ENCODE measurements around the gene ZFYVE28.

The ZFYVE28 gene

GRCh38 chr4:2368746-2369437, 49.6 kb downstream of the ZFYVE28 start:
- no peak for DNase-seq (ENCODE audit: low read depth, low spot score)

DNA sequence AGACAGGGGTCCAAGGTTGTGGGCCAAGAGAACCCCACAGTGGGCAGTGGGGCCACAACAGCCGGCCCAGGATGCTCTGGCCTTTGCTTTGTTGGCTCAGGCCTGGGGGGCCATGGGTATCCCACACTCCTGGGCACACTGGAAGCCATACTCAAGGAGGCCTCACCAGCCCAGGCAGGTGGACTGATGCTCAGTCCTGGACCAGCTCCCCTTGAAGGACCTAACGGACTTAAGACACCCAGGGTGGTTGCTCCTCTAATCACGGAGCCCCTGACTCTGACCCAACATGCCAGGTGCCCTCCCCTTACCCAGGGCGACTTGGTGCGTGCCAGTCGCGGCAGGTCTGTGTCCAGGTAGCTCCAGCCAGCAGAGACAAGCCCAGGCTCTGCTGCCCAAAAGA, 50.8 kb downstream of the ZFYVE28 start:
- DNase-seq (ENCODE audit: low read depth, low spot score), result no peak

GRCh38 chr4:2366252-2367192, 51.9 kb downstream of the ZFYVE28 start:
- no peak for DNase-seq (ENCODE audit: low read depth, low spot score)

DNA sequence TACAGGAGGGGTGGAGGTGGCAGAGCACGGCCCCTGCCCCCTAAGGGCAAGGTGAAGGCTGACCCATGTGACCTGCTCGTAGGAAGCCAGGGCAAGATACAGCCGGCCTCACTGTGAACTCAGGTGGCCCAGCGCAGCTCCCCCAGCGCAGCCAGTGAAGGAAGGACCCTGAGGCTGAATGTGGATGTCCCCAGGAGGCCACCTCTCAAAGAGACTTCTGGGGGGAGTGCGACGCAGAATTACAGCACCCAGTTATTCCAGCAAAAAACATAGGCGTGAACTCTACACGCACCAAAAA, 52.6 kb downstream of the ZFYVE28 start:
- DNase-seq (ENCODE audit: low read depth, low spot score), result no peak

GRCh38 chr4:2365054-2365912, 53.2 kb downstream of the ZFYVE28 start:
- no peak for DNase-seq (ENCODE audit: low read depth, low spot score)

GRCh38 chr4:2364654-2365053, 53.8 kb downstream of the ZFYVE28 start:
- peak; percentile 77 for DNase-seq (ENCODE audit: low read depth, low spot score)

DNA sequence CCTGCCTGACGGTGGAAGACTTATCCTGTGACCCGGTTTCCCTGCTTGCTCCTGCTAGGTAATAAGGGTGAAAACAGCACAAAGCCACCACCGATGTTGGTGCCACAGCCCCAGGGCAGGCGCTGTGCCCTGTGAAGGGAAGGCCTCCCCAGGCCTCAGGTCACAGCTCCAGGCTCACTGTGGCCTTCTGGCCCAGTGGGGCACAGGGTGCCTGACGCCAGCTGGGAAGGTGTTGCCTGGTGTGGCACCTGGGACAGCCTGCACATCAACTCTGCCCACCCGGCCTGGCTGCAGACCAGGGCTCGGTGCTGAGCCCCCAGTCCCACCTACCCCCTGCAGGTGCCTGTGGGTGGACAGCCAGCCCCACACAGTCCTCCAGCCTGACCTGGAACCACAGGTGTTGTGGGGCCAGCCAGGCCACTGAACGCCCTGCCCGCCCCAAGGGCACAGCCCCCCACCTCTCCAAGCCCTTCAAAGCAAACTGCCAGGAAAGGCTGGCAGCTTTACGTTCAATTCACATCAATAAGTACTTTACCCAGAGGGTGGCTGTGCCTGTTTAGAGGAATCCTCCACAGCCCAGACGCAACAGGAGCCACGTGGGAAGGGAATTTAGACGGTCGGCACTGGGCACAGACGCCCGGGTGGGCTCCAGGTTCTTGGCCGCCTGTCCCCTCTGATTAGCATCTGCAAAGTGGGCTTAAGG, 54.3 kb downstream of the ZFYVE28 start:
- no peak for DNase-seq (ENCODE audit: low read depth, low spot score)

DNA sequence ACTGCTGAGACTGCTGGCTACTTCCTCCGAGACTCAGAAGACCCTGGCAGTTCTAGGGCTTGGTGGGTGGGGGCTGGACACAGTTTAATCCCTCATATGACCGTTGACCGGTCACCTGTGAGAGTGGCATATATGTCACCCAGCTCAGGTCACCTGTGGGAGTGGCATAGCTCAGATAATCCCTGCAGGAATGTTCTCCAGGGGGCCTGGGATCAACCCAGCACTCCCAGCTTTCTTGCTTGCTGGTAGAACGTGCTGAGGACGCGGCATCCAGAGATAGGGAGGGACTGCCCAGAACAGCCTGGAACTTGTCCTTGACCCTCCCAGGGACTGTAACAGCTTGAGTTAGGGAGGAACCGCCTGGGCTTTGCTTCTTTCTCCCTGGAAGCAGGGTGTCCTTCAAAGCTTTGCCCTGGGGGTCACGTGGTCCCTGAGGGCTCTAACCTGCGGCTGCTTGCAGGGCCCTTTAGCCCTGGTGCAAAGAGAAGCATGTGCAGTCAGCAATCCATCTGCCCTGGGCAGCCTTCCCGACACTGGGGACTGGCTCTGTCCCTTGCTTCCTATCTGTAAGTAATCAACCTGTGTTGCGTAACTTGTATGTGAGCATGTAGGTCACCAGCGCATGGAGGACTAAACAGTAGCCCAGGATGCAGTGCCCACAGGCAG, 55.3 kb downstream of the ZFYVE28 start:
- DNase-seq (ENCODE audit: low read depth, low spot score), result no peak

DNA sequence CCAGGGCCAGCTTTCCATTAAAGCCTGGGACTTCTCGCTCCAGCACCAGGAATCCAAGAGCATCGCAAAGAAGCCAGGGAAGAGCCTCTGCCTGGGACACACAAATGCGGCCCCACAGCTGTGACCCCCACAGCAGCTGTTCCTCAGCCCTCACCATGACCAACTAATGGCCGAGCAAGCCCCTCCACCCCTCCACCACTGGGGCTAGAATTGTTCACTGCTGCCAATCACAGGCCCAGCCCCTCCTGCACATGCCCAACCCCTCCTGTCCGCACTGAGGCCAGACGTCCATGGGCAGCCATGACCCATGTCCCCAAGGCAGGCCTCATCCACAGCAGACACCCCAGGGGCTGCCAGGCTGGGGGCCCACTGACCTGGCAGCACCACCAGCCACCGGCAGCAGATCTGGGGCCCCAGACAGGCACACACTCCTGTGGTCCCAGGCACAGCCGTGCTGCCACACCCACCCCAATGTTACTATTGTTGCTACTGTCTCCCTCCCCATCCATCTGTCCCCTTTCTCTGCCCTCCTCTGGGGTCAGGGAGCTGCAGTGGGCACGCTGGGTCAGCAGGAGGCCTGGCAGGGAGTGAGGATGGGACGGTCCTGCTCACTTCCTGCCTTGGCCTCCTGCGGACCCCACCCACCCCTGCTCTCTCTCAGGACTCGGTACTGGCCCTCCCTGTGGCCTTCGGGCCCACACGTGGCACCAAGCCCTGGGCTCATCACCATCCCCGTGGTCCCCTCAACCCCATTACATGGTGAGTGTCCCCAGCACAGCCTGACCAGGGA, 56.0 kb downstream of the ZFYVE28 start:
- DNase-seq (ENCODE audit: low read depth, low spot score), result no peak

GRCh38 chr4:2361366-2362265, 56.8 kb downstream of the ZFYVE28 start:
- DNase-seq (ENCODE audit: low read depth, low spot score), result no peak

DNA sequence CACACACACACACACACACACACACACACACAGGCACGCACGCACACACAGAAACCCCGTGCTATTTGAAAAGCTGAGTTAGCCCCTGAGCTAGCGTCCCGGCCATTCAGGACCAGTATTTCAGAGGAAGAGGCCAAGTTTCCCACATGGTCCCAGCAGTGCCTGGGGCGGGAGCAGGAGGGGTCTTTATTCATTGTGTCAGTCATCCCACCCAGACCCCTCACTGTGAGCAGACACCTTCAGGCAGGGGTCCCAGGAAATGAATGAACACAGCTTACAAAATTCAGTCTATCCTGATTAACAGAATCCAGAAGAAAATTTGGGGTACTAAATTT, 58.1 kb downstream of the ZFYVE28 start:
- DNase-seq (ENCODE audit: low read depth, low spot score), result no peak

DNA sequence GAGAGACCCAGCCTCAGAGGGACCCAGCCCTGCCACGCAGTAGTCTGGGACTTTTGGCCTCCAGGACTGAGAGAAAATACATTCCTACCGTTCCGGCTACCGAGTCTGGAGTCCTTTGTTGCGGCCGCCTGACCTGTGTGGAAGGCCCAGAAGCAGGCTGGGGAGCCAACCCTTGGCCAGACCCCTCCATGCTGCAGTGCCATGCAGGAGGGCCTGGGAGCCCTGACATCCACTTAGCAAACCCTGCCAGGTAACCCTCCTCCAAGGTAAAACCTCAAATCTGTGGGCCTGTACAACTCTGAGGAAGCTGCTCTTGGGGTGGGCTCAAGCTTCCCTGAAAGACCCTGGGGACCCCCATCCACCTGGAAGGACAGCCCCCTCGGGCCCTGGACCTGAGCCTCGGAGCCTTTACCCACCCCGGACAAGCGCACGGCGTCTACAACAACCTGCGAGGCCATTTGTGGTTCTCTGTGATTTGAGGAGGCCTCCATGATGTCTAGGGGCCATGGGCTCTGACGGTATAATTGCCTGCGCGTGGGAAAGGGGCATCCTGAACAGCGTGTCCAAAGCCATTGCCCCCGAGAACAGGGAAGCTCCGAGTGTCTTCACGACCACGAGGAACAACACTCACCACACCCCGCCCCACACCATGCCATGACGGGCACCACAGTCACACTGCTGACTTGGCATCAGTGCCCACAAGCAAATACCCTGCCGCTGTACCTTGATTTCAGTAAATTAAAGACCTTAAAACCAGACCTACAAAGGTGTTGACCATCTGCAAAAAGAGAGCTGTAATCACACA, 58.7 kb downstream of the ZFYVE28 start:
- DNase-seq (ENCODE audit: low read depth, low spot score), result no peak

- DNase-seq (ENCODE audit: low read depth, low spot score), result no peak
Observed at GRCh38 chr4:2357821-2358745, 60.4 kb downstream of the ZFYVE28 start.

DNA sequence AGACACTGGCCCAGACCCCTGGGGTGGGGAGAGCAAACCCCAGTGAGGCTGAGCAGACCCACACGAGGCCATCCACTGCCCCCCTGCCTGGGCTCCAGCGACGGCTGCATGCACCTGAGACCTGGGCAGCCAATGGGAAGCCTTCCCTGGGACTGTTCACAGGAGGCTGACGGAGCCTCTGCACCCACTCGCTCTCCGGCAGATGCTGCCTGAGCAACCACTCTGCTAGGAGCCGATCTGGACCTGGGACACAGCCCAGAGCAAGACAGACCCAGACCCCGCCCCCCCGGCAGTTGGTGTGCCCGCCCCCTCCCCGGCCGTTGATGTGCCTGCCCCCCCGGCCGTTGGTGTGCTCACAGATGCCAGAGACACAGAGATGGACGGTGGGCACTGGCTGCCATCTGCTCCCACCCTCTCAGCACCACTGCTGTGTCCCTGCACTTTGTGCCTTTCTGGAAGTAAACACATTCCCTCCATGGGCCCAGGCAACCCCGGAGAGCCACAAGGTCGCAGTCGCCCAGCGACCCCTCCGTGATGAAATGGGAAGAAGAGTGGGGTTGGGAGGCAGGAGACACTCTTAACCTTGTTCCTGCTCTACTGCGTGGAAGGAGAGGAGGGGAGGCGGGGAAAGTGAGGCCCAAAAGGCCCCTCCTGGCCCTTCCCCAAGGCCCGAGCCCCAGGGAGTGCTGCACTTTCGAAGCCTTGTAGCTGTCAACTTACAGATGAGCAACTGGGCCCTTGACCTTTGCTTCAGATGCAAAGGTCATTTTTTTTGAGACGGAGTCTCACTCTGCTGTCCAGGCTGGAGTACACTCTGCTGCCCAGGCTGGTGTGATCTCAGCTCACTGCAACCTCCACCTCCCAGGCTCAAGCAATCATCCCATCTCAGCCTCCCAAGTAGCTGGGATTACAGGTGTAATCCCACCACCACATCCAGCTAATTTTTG, 62.0 kb downstream of the ZFYVE28 start:
- DNase-seq (ENCODE audit: low read depth, low spot score), result no peak

DNA sequence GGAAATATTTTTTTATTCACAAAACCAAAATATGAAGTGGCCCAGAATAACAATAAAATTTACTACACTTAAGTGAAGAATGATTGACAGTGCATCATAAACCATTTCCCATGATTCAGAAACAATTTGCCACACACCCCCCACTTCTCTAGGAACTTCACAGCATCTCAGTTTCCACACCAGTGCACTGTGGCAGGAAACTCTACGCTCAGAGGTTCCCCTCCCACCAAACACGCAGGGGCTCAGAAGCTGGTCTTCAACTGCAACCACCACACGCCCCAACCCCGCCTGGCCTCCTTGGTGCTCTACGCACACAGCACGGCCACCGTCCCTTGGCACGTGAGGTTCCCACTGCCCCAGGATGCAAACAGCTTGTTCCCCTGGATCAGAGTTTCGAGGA, 63.7 kb downstream of the ZFYVE28 start:
- no peak for DNase-seq (ENCODE audit: low read depth, low spot score)

- no peak for DNase-seq (ENCODE audit: low read depth, low spot score)
Observed at GRCh38 chr4:2354118-2354517, 64.3 kb downstream of the ZFYVE28 start.
